IMR-90 (cell line): ENCODE data around the gene AMOTL2. TPM values are rescaled to one million over a fixed set of nuclear protein-coding genes. Genes with fewer than 3 reads are reported as not detected.

Experiments
- ATAC-seq: fragments of 200-7000 bp; cut with Tn5 transposase; 2 replicates; pipeline ENCODE4 v1.9.1; 2020; ENCODE audit warnings: low read depth, mild to moderate bottlenecking, moderate library complexity
- BruUV-seq: library from RNA; stranded (reverse); fragments of 400-500 nt; replicated peaks from 2 replicates; lab custom pipeline; 2021; lab: Mats Ljungman, UMichigan
- CTCF ChIA-PET: fragments of 300-600 bp; formaldehyde crosslinking; extraction: SDS; loops from one replicate; lab custom pipeline; 2021; ENCODE audit warnings: antibody characterized with exemption; lab: Yijun Ruan, JAX
- POLR2A ChIA-PET: fragments of 300-600 bp; sonication (Branson Sonifier 250); formaldehyde crosslinking; loops from one replicate; lab custom pipeline; 2022; ENCODE audit warnings: antibody characterized with exemption; ENCODE audit not compliant: unreplicated experiment; lab: Charles Lee
- DNase-seq: peaks from one replicate; pipeline ENCODE4 v3.0.0; 2013
- H2AFZ ChIP-seq: replicated peaks from 2 replicates; pipeline ENCODE3; 2013; ENCODE audit warnings: low read length, mild to moderate bottlenecking; ENCODE audit not compliant: poor library complexity
- H2AK5ac ChIP-seq: 2 replicates; pipeline ENCODE4 v1.6.1; 2013; ENCODE audit warnings: low read depth, low read length, inconsistent platforms
- H2AK9ac ChIP-seq: replicated peaks from 2 replicates; pipeline ENCODE3; 2013; ENCODE audit warnings: mild to moderate bottlenecking, low read depth, low read length, moderate library complexity; ENCODE audit not compliant: poor library complexity
- H2BK120ac ChIP-seq: 2 replicates; pipeline ENCODE4 v1.6.1; 2013; ENCODE audit warnings: low read depth, low read length, inconsistent platforms
- H2BK15ac ChIP-seq: 3 replicates; pipeline ENCODE4 v1.6.1; 2013; ENCODE audit warnings: low read depth, low read length, inconsistent platforms
- H2BK20ac ChIP-seq: 2 replicates; pipeline ENCODE4 v1.6.1; 2013; ENCODE audit warnings: low read depth, mild to moderate bottlenecking, inconsistent platforms, low read length, moderate library complexity
- H2BK5ac ChIP-seq: 2 replicates; pipeline ENCODE4 v1.6.1; 2013; ENCODE audit warnings: mild to moderate bottlenecking, low read depth, low read length, inconsistent platforms; ENCODE audit not compliant: poor library complexity, severe bottlenecking
- H3K14ac ChIP-seq: replicated peaks from 2 replicates; pipeline ENCODE4 v1.6.1; 2013; ENCODE audit warnings: low read depth, low read length, inconsistent platforms
- H3K18ac ChIP-seq: 2 replicates; pipeline ENCODE4 v1.6.1; 2013; ENCODE audit warnings: low read depth, low read length, control low read depth
- H3K23ac ChIP-seq: 2 replicates; pipeline ENCODE4 v1.6.1; 2013; ENCODE audit warnings: low read depth, low read length, inconsistent platforms
- H3K27ac ChIP-seq: 2 replicates; pipeline ENCODE4 v1.5.1; 2013; ENCODE audit warnings: mild to moderate bottlenecking, control low read depth, low read length; ENCODE audit not compliant: insufficient read depth
- H3K27me3 ChIP-seq: 2 replicates; pipeline ENCODE4 v1.6.1; 2013; ENCODE audit warnings: low read length; ENCODE audit not compliant: control insufficient read depth, insufficient read depth
- H3K36me3 ChIP-seq: 2 replicates; pipeline ENCODE4 v1.6.1; 2013; ENCODE audit warnings: low read length, mixed read lengths; ENCODE audit not compliant: control insufficient read depth, insufficient read depth
- H3K4ac ChIP-seq: 2 replicates; pipeline ENCODE4 v1.6.1; 2013; ENCODE audit warnings: low read depth, low read length, inconsistent platforms
- H3K4me1 ChIP-seq: 2 replicates; pipeline ENCODE4 v1.6.1; 2013; ENCODE audit warnings: low read length, mixed read lengths; ENCODE audit not compliant: control insufficient read depth, insufficient read depth
- H3K4me2 ChIP-seq: 2 replicates; pipeline ENCODE4 v1.6.1; 2013; ENCODE audit warnings: low read depth, mild to moderate bottlenecking, control low read depth, low read length, moderate library complexity
- H3K4me3 ChIP-seq: 2 replicates; pipeline ENCODE4 v1.5.1; 2013; ENCODE audit warnings: low read depth, mild to moderate bottlenecking, control low read depth, low read length, moderate library complexity; ENCODE audit not compliant: insufficient read depth
- H3K56ac ChIP-seq: 2 replicates; pipeline ENCODE4 v1.6.1; 2013; ENCODE audit warnings: low read length, inconsistent platforms; ENCODE audit not compliant: insufficient read depth; ENCODE audit errors: extremely low read depth
- H3K79me1 ChIP-seq, 2 experiments: 2 replicates each; pipeline ENCODE4 v1.6.1; 2013; ENCODE audit warnings: low read length in 2 of 2, inconsistent platforms in 1 of 2, low read depth in 1 of 2
- H3K9ac ChIP-seq: 2 replicates; pipeline ENCODE4 v1.6.1; 2013; ENCODE audit warnings: low read depth, low read length, control low read depth
- H3K9me1 ChIP-seq: 2 replicates; pipeline ENCODE4 v1.6.1; 2013; ENCODE audit warnings: low read length, inconsistent platforms; ENCODE audit not compliant: insufficient read depth
- H3K9me3 ChIP-seq: 2 replicates; pipeline ENCODE4 v1.6.1; 2013; ENCODE audit warnings: low read length; ENCODE audit not compliant: control insufficient read depth, insufficient read depth
- H4K20me1 ChIP-seq: 2 replicates; pipeline ENCODE4 v1.6.1; 2013; ENCODE audit warnings: low read length, inconsistent platforms; ENCODE audit not compliant: insufficient read depth
- H4K5ac ChIP-seq: 2 replicates; pipeline ENCODE4 v1.6.1; 2013; ENCODE audit warnings: mild to moderate bottlenecking, low read depth, low read length, control low read depth
- H4K8ac ChIP-seq, 2 experiments: 2 replicates each; pipeline ENCODE4 v1.6.1; 2013; ENCODE audit warnings: low read depth in 2 of 2, low read length in 2 of 2, control low read depth in 1 of 2, inconsistent platforms in 1 of 2
- H4K91ac ChIP-seq: 2 replicates; pipeline ENCODE4 v1.6.1; 2013; ENCODE audit warnings: low read depth, low read length, inconsistent platforms; ENCODE audit not compliant: insufficient read depth
- MAZ ChIP-seq: IDR thresholded peaks from 2 replicates; pipeline ENCODE4 v1.6.1; 2012; ENCODE audit warnings: low read depth, mild to moderate bottlenecking, low read length, improper control_type of control experiment, moderate library complexity, borderline replicate concordance
- NFE2L2 ChIP-seq: fragments of 150-350 bp; IDR thresholded peaks from 2 replicates; pipeline ENCODE4 v1.6.1; 2016; ENCODE audit warnings: low read depth, mild to moderate bottlenecking, low read length
- RFX5 ChIP-seq: IDR thresholded peaks from 2 replicates; pipeline ENCODE4 v1.8.0; 2012; ENCODE audit warnings: low read depth, mild to moderate bottlenecking, low read length, moderate library complexity
- WGBS, 2 experiments: methylation state at CpG; one replicate each; pipeline versions ENCODE4 v1.1.5 to v1.1.7; 2013; ENCODE audit warnings: missing lambda C conversion rate in 2 of 2; ENCODE audit not compliant: insufficient read length in 1 of 2; ENCODE audit errors: extremely low coverage in 2 of 2; 5-methylcytosine and 5-hydroxymethylcytosine counted together
- dilution Hi-C: fragments of 300-500 bp; cut with HindIII; formaldehyde crosslinking; loops from one replicate; pipeline ENCODE4 v1.14.3; 2018; ENCODE audit warnings: low sequenced_read_pairs; ENCODE audit not compliant: unreplicated experiment
- in situ Hi-C: fragments of 300-500 bp; cut with MboI; formaldehyde crosslinking; loops from 3 replicates; pipeline ENCODE4 v1.14.3; 2019; ENCODE audit warnings: low sequenced_read_pairs, inconsistent platforms, mixed read lengths
- intact Hi-C: fragments of 100-400 bp; cut with micrococcal nuclease; formaldehyde crosslinking; loops from 2 replicates; pipeline ENCODE4 v1.10.0; 2022
- polyA plus RNA-seq, 3 experiments: library from polyadenylated mRNA; depleted of rRNA; stranded (reverse); fragments of >200 nt; gene quantifications; 2 replicates each; pipeline ENCODE4 v1.2.3, GENCODE V29; 2012; ENCODE audit warnings: low replicate concordance in 1 of 3
- total RNA-seq: library from RNA; depleted of rRNA; stranded (reverse); fragments of >200 nt; gene quantifications from 2 replicates; pipeline ENCODE4 v1.2.3, GENCODE V29; 2012

AMOTL2 gene
- total and polyA plus RNA-seq, 2 of the 4 experiments (the other 2 are of a cell fraction): 162 to 176 TPM

- CTCF ChIA-PET: interaction anchor here (3.2 kb wide), 1 partner anchor 164 kb away, joined by 38 read pairs; no protein-coding TSS in a partner anchor
Measured at GRCh38 chr3:134309987-134310700, 64.1 kb downstream of the AMOTL2 start.

More at GRCh38 chr3:134309987-134310700, 64.1 kb downstream of the AMOTL2 start:
- no TSS peak for BruUV-seq
- Histone ChIP-seq H4K5ac (peak overlapping the region; percentile 46), H3K4me1 (peaks cover 43% of the 10 kb centered on the region), H3K14ac (peak overlapping the region; percentile 49; the same call in 1 of the 2 replicates), H2AFZ (peak overlapping the region; percentile 39), H2BK5ac (peak overlapping the region; percentile 48), H3K27ac (peak overlapping the region; percentile 28; the same call in 1 of the 2 replicates), H3K9ac (no peak overlapping the region), H3K4me3 (no peak overlapping the region), H4K20me1 (no peaks in the 10 kb centered on the region), H3K27me3 (no peaks in the 10 kb centered on the region), H3K56ac (0 out of 2 replicates have a peak overlapping the region, but pooled peaks have one; percentile 16), H3K9me3 (no peaks in the 10 kb centered on the region), H2BK120ac (peak overlapping the region; percentile 86), H2BK15ac (peak overlapping the region; percentile 87; the same call in 1 of the 3 replicates), H2AK5ac (peak overlapping the region; percentile 85; the same call in 1 of the 2 replicates), H3K23ac (peak overlapping the region; percentile 22; the same call in 1 of the 2 replicates), H4K91ac (peak overlapping the region; percentile 84), H3K36me3 (no peaks in the 10 kb centered on the region), H3K4ac (peak overlapping the region; percentile 86), H4K8ac (peak overlapping the region; percentile 19 to 56; a peak in 3 of 4 replicates), H2BK20ac (peak overlapping the region; percentile 60), H3K4me2 (no peak overlapping the region), H3K9me1 (peaks cover 30% of the 10 kb centered on the region), H3K79me1 (peaks cover 14 to 57% of the 10 kb centered on the region in 2 experiments; a peak in 3 of 4 replicates), H3K18ac (peak overlapping the region; percentile 58), H2AK9ac (no peak overlapping the region)
- ATAC-seq (no peak), DNase-seq (no peak)
- in situ Hi-C loops: loop anchor here (5.0 to 10.0 kb wide), 3 partner anchors 98 to 375 kb away; no protein-coding TSS in a partner anchor
- intact Hi-C loops: loop anchor here (2.0 kb wide), 1 partner anchor 331 kb away; no protein-coding TSS in a partner anchor
- TF ChIP-seq NFE2L2: no peak
- TF ChIP-seq MAZ: no peak
- no peak for TF ChIP-seq RFX5
- dilution Hi-C loops: no loop called here
- 92% methylated on average over 2 of the region's 9 CpGs; no CpG with 5 or more reads in 1 of the 2 experiments for WGBS, 2 experiments
- POLR2A ChIA-PET: interaction anchor here (1.7 kb wide), 1 partner anchor 63 kb away, joined by 6 read pairs; no protein-coding TSS in a partner anchor
